Dedifferentiated amniotic fluid mesenchymal stem cell (primary cell): ENCODE results near the gene SLC12A7.
"Not testable (repeated sequence)": the region's sequence is repeated elsewhere in the genome, so short reads cannot be mapped to it uniquely, and the experiment has no call there.

Experiments used
- DNase-seq: peaks from one replicate; pipeline ENCODE4 v3.0.0-alpha.2; 2016; ENCODE audit errors: extremely low spot score

The SLC12A7 gene

DNA sequence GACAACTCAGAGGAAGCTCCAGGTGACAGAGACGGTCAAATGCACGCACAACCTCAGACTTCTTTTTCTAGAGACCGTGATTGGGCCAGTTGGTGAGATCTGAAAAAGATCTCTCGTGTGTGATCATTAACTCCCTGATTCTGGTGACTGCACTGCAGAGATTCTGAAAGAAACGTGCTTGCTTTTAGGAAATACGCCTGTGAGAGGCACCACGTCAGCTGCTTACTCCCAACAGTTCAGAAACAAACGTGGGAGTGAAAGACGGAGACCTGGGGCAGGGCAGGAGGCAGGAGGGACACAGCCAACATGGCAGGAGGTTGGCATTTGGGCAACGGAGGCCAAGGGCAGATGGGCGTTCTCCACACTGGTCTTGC lies 15.9 kb downstream of the SLC12A7 start:
- DNase-seq = no peak

DNA sequence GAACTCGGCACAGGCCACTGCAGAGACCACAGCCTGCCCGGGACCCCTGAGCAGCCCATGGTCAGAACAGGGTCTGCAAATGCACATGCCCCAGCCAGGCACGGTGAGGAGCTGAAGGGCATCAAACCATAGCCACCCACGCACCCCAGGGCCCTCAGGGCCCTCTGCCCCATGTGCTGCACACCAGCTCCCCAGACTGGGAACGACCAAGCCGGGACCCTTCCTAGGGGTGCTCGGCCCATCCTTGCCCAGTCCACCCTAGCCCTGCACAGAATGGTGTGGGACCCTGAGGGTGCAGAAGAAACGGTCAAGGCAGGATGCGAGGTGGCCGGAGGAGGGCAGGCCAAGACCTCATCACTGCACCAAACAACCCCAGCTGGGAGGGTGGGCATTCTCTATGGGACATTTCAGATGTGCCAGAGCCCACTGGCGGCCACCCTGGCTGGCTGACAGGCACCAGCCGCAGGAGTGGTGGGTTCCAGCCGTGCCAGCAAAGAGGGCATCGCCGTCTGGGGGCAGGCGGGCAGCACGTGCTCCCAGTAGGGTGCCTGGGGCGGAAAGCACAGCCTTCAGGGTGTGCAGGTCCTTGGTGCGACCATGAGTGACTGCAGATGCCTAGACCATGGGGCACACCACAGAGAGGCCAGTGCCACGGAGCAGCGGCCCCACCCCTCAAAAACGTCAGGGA lies 16.4 kb downstream of the SLC12A7 start:
- no peak for DNase-seq

DNA sequence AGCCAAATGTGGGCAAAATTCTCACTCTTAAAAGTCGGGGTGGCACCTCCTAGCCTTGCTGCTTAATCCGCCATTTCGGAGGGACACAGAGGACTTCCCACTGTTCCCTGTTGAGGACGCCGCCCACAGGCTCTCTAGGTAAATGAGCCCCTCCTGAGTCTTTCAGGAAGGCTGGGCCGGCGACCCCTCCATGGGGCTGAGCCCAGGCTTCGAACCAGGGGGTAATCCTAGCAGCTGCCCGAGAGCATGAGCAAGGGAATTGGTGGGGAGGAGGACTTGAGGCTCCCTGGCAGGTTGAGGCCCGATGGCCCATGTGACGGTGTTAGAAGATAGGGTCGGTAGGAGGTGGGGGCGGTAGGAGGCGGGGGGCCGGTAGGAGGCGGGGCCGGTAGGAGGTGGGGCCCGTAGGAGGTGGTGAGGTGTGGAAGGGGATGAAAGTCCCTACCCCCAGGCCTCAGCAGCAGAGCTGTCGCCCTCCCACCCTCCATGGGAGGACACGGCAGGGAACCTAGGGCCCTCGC lies 17.1 kb downstream of the SLC12A7 start:
- no peak for DNase-seq

DNA sequence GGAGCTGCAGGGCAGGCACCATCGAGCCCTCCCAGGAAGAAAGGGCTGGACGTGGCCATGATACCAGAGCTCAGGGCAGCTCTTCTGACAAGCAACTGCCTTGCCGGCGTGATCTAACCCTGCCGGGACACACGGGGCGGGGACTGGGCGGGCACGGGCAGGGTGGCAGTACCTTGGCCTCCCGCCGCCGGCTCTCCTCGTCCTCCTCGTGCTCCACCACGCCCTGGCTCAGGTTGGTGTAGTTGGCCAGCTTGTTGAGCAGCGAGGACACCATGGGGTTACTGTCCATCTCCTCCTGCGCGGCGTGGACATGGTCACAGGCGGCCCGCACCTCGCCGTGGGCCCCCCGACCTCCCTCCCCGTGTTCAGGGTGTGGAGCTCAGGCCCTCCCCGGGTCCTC lies 18.5 kb downstream of the SLC12A7 start:
- no peak for DNase-seq

DNA sequence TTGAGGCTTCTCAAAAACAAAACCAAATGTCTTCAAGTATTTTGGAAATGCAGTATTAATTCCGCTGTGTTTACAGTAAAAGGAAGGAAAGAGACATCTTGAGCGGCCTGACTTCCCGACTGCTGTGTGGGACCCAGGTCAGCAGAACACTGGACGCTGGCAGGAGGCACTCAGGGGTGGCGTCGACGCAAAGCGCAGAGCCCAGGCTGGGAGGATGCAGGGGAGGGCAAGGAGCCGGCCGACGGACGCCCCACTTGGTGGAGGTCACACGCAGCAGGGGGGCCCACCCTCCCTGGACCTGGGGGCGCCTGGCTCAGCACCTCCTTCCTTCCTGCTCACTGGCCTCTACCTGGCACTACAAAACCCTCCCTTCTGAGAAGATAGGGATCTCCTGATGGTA lies 19.7 kb downstream of the SLC12A7 start:
- no peak for DNase-seq

DNA sequence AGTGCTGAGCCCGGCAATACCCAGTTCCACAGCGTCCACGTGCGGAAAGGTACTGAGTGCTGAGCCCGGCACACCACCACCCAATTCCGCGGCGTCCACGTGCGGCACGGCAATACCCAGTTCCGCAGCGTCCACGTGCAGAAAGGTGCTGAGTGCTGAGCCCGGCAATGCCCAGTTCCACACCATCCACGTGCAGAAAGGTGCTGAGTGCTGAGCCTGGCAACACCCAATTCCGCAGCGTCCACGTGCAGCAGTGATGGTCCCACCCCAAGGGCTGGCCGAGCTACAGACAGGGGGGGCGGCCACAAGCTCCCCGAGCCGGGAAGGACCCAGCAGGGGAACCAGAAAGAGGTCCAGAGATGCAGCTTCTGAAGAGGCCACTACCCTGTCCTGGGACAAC lies 20.2 kb downstream of the SLC12A7 start:
- no peak for DNase-seq

DNA sequence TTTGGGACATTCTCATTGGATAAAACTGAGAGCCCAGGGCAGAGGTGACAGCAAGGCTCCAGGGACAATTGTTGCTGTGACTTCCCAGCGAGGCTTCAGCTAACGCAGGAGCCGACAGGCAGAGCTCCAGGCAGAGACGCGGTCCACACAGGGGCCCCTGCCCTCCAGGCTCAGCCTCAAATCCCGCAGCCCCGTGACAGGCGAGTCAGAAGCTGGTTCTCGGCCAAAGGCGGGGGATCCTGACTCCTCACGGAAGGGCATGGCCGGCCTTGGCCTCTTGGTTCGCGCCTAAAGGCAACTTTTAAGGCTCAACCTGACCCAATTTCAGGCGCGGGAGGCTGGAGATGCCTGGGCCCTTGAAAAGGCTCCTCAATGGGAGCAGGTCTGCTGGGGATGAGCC lies 21.3 kb downstream of the SLC12A7 start:
- DNase-seq = no peak

DNA sequence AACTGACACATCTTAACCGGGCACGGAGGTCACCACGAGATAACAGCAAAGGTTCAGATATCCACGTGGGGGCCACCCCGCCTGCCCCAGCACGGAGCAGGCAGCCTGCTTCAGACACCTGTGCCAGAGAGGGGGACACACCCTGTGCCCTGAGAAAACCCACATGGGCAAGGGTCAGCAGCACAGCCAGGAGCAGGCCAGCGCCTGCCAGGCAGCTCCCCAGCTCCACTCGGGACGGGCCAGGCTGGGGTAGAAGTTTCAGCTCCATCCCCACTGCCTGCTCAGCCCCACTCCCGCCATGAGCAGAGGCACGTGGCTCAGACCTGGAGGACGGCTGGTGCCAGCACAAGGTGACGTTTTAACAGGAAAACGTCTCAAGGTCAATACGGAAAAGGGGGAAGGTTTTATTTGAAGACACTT lies 22.2 kb downstream of the SLC12A7 start:
- no peak for DNase-seq

DNA sequence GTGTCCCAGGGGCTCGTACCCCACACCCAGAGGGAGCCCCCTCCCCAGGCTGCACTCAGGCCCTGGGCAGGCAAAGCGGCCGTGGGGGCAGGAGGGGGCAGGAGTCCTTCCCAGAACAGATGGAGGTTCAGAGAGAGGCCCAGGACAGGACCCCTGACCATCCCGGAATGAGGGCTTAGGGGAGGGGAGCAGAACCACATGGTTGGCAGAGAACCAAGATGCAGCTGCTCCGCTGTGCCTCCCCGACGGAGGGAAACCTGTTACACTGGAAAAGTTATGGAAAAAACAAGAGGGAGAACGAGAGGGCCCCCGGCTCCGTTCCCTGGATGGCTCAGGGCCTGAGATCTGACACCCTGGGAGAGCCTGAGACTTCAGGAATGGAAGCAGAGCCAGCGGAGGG lies 22.7 kb downstream of the SLC12A7 start:
- DNase-seq = no peak

DNA sequence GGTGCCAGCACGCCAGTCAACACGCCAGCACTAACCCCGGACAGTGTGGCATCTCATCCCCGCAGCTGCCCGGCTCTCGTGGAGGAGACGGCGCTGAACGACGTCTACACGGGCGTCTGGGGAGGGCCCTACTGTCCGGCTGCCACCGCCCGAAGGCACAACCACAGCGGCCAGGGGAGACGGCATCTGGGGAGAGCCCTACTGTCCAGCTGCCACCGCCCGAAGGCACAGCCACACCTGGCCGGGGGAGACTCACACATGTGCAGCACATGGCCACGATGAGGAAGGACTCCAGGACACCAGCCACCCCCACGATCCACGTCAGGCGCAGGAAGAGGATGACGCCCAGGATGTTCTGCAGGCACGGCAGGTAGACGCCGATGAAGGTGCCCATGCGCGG lies 23.1 kb downstream of the SLC12A7 start:
- DNase-seq = no peak

DNA sequence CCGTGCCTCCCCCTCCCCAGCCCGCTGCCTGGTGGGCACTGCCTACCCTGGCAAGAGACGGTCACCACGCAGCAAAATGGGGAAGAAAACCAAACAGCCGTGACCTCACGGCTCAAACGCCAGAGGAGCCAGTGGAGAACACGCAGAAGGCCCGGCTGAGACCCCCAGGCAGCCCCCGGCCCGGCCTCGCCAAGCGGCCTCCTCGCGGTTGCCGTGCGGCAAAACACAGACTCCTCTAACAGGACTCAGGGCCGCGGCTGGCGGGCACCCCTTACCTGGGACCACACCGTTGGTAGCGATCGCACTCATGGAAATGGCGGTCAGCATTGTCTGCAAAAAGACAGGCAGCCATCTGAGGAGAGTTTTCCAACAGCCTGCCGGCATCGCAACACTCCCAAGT lies 23.8 kb downstream of the SLC12A7 start:
- no peak for DNase-seq

DNA sequence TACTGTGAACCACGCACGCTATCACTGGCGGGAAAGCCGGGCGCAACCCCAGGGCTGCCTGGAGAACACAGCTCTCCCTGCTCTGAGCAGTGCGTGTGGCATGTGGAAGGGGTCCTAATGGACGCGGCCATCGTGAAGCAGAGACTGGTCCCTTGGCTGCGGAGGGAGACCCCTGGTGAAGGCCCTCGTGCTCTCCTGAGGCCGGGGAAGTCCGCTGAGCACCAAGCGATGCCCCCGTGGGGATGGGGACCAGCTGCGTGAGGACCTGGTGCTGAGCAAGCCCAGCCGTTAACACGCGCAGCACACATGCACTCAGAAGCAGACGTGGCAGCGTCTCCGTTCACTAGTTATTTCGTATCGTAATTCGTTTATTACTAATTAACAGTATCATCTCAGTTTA lies 24.4 kb downstream of the SLC12A7 start:
- DNase-seq = no peak

DNA sequence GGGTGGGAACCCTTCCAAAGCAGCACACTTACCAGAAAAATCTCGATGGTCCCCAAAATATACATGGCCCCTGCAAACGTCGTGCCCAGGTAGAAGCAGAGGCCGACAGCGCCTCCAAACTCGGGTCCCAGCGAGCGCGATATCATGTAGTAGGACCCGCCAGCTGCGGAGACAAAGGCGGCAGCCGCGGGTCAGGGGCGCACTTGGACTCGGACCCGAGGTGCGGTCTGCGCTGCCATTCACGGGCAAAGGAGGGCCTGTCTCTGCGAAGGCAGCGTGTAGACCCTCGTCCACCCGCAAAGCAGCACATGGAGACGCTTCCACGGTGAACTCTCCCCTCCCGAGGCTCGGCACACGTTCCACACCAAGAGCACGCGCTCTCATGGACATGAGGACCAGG lies 25.0 kb downstream of the SLC12A7 start:
- no peak for DNase-seq

DNA sequence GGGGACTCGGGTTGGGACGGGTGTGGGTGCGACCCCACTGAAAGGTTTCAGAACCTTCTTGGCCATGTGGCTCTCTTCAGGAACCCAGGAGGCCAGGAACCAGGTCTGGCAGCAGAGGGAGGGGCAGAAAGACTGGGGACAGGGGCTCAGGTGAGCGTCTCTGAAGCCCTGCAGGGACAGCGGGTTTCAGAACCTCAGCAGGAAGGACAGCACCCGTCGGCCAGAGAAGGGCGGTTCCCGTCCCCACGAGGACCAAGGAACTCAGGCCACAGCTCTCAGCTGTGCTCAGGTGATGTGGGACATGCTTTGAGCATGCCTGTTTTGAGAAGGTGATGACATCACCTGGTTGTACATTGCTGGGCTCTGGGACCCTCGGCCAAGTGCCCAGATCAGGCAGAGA lies 25.7 kb downstream of the SLC12A7 start:
- DNase-seq = no peak

DNA sequence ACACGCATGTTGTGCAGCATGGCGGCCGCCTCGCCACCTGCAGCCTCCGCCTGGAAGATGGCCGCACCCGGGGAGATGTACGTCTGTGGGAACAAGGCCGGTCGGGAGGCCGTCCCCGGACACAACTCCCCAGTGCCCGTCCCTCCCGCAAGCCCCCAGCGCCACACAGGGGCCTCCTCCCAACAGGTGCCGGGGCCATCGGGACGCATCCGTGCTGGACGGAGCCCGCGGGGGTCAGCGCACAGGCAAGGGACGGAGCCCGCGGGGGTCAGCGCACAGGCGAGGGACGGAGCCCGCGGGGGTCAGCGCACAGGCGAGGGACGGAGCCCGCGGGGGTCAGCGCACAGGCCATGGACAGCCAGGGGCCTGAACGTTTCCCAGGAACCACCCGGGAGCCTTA lies 26.5 kb downstream of the SLC12A7 start:
- no peak for DNase-seq

DNA sequence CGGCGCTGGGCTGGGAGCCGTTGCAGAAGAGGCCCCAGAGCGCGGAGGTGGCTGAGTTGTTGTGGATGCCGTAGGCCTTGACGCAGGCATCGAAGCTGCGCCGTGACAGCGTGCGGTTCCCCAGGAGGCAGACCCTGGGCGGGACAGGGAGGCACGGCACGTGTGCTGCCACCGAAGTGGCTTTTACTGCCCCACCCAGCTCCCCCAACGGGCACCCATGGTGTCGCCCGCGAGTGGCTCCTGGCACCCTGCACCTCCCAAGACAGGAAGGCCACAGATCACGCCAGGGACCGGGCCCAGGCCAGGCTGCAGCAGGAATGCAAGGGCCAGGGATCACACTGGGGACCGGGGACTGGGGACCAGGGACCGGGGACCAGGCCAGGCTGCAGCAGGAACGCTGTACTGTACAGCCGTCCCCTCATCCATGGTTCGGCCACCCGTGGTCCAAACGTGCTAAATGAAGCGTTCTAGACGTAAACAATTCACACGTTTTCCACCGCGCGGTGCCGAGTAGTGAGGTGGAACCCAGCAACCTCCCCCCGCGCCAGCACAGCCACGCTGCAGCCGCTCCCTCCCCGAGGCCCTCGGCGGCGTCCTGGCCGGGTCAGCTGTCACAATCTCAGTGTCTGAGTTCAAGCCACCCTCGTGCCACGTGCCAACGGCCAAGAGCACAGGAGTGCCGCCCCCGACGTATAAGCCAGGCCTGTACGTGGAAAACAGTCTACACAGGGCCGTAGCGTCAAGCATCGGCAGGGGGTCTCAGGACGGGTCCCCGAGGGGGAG lies 27.8 kb downstream of the SLC12A7 start:
- DNase-seq = no peak

DNA sequence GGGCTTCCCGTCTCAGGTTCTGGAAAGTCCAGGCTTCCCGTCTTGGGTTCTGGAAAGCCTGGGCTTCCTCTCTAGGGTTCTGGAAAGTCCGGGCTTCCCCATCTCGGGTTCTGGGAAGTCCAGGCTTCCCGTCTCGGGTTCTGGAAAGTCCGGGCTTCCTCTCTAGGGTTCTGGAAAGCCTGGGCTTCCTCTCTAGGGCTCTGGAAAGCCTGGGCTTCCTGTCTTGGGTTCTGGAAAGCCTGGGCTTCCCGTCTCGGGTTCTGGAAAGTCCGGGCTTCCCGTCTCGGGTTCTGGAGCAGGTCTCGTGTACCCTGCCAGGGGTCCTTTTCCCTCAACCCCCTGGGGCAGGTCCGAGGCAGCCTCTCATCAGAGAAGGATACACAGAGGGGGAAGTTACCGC lies 28.8 kb downstream of the SLC12A7 start:
- DNase-seq = not testable (repeated sequence)

DNA sequence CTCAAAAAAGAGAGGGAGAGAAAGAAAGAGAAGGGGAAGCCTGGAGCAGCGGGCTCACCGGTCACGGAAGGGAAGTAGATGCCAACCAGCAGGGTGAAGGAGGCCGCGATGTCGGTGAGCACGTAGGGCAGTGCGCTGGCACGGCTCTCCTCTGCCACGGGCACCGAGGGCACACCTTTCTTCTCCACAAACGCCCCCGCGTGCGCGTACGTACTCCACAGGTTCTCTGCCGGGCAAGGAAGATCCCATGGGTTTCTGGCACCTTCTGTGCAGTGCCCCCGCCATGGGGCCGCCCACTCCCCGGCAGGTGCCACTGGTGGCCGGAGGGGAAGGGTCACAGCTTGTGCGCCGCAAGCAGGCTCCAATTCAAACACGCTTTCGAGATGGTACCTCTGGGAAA lies 30.3 kb downstream of the SLC12A7 start:
- DNase-seq = no peak

DNA sequence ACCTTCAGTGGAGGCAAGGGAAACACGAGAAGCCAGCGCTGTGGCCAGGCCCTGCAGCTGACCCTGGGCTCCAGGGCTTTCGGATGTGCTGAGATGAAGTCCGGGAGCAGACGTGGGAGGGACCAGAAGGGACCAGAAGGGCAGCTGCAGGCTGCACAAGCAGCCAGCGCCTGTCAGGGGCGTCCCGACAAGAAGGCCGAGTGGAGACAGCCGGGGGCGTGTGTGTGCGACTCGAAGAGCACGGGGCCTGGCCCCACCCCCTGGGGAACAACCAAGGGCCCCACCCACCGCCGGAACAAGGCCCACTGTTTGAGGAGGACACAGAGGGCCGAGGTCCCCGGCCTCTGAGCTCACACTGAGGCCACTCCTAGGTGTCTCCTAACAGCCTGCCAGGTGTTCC lies 31.4 kb downstream of the SLC12A7 start:
- no peak for DNase-seq

DNA sequence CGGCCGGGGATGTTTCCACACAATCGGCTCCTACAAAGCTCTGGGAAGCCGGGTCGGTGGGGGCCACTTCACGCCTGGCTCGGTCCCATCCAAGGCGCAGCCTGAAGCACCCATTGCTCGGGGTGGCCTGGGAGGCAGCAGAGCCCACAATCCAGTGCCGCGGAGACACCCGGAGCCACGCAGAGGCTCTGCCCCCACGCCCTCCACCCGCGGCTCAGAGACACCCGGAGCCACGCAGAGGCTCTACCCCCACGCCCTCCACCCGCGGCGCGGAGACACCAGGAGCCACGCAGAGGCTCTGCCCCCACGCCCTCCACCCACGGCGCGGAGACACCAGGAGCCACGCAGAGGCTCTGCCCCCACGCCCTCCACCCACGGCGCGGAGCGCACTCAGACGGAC lies 31.9 kb downstream of the SLC12A7 start:
- no peak for DNase-seq

DNA sequence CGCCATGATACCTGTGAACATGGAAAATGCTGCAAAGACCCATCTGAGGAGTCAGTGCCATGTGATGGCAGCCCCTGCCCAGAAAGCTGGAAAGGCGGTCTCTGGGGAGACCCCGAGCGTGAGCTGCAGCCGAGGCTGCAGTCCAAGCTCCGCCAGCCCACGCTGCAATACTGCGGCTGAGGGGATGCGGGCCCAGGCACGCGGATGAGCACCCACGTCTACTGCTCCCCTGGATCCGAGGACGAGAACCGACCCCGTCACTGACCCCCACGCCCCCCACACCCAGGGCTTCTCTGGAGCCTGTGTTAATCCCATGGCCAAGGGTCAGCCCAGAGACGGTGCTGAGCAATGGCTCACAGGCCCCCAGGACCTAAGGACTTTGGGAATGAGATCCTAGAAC lies 32.4 kb downstream of the SLC12A7 start:
- no peak for DNase-seq

DNA sequence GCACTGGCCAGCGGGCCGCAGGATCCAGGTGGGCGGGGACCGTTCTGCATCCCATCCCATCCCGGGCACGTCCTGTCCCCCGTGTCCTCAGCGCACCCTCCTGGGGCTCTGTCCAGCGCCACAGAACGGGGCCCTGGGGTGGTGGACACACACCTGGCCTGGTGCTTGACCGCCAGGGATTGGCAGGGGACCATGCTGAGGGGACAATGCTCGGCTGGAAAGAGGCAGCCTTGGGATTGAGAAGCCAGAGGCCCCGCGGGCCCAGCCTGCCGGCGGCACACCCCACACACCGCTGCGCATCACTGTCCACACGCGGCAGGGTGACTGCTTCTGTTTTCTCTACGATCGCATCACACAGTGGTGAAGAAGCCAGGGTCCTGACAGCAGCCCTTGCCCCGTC lies 33.0 kb downstream of the SLC12A7 start:
- DNase-seq = no peak

DNA sequence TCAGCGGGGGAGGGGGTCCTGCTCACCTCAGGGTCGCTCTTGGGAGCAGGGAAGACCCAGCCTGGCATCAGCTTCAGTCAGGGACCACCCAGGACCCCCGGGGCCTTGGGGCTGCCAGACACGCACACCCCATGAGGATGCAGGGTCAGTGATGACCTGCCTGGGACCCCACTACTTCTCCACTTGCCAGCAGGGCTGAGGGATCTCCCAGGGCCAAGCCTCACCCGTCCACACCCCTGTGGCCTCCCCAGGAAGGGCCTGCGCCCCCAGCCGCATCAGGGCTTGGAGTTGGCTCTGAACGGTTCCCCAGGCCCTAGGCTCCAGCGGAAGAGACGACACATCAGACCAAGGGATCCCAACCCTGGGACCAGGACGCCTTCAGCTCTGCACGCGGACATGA lies 33.7 kb downstream of the SLC12A7 start:
- no peak for DNase-seq
